Cardiac muscle cell (in vitro differentiated cells and primary cell): Measurements from ENCODE around the gene LAD1. TPM values are rescaled to one million over a fixed set of nuclear protein-coding genes. Genes with fewer than 3 reads are reported as not detected.

Experiments used
- DNase-seq, 2 donors: peaks; one replicate each; pipeline versions ENCODE4 v3.0.0 to v3.0.0-alpha.2; 2010 to 2017; ENCODE audit warnings: low read depth in 1 of 2, low spot score in 1 of 2
- H3K27ac ChIP-seq: fragments of 200-600 bp; sonication (generic); 2 replicates; pipeline ENCODE4 v1.5.1; 2016
- H3K27me3 ChIP-seq: fragments of 200-600 bp; sonication (generic); 2 replicates; pipeline ENCODE4 v1.6.0; 2016; ENCODE audit warnings: control low read depth
- H3K36me3 ChIP-seq: fragments of 200-600 bp; sonication (generic); 2 replicates; pipeline ENCODE4 v1.5.1; 2016; ENCODE audit warnings: control low read depth
- H3K4me1 ChIP-seq: fragments of 200-600 bp; sonication (generic); 2 replicates; pipeline ENCODE4 v1.8.1; 2017; ENCODE audit warnings: low read depth, mild to moderate bottlenecking, mixed run types
- H3K4me3 ChIP-seq: fragments of 200-600 bp; sonication (generic); 2 replicates; pipeline ENCODE4 v1.5.1; 2016; ENCODE audit warnings: mild to moderate bottlenecking
- H3K9me3 ChIP-seq: fragments of 200-600 bp; sonication (generic); 2 replicates; pipeline ENCODE4 v1.5.1; 2017; ENCODE audit warnings: low read depth, mild to moderate bottlenecking, control low read depth
- polyA plus RNA-seq: library from polyadenylated mRNA; unstranded; fragments of >200 nt; fragmentation: Nextera tagmentation; extraction: Ambion mirVana; gene quantifications from 2 replicates; pipeline ENCODE4 v1.2.1, GENCODE V29; 2016
- total RNA-seq: library from RNA; depleted of rRNA; stranded (reverse); fragments of >200 nt; gene quantifications from 2 replicates; pipeline ENCODE4 v1.2.3, GENCODE V29; 2016
- TF ChIP-seq, protein P1 (sequence below): IDR thresholded peaks from 2 replicates; pipeline ENCODE4 v1.5.1; 2012; ENCODE audit warnings: low read depth, mild to moderate bottlenecking, low read length

Gene LAD1
- total and polyA plus RNA-seq, 2 experiments from 2014 or later, result 8.2 to 12.6 TPM

DNA sequence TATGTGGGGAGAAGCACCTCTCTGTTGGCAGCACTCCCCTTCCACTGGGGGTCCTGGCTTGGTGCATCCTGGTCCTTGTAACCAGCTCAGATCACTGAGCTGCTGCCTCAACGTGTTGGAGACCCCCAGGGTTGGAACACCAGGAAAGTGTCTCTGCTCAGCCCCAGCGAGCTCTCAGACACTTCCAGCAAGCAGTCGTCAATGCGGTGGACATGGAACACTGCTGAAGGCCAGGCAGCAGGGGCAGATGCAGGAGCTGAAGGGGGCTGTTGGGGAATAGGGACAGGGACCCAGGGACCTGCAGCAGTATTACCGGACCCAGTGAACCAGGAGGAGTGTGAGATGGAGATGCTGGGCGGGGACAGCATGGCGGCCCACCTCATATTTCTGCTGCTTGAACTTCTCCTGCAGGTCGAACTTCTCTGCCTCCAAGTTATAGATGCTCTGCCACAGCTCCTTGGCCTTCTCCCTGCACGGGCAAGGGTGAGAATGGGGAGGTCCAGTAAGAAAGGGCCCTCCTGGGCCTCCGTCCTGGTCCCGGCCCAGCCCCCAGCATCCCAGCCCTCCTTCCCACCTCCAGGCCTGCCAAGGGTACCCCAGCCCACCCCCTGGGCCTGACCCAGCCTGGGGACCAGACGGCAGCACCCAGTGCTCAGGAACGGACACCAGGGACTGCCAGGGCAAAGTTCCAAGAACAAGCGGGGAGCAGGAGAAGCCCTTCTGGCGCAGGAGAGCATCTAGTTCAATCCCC lies 38.0 kb downstream of the LAD1 start:
- no peaks in the 10 kb centered on the region for H3K9me3 ChIP-seq
- no peak overlapping the region for H3K4me3 ChIP-seq
- H3K36me3 ChIP-seq, result peaks cover 74% of the 10 kb centered on the region
- DNase-seq, result no peak
- H3K27ac ChIP-seq, result peak overlapping the region; percentile 98
- TF ChIP-seq, protein P1, sequence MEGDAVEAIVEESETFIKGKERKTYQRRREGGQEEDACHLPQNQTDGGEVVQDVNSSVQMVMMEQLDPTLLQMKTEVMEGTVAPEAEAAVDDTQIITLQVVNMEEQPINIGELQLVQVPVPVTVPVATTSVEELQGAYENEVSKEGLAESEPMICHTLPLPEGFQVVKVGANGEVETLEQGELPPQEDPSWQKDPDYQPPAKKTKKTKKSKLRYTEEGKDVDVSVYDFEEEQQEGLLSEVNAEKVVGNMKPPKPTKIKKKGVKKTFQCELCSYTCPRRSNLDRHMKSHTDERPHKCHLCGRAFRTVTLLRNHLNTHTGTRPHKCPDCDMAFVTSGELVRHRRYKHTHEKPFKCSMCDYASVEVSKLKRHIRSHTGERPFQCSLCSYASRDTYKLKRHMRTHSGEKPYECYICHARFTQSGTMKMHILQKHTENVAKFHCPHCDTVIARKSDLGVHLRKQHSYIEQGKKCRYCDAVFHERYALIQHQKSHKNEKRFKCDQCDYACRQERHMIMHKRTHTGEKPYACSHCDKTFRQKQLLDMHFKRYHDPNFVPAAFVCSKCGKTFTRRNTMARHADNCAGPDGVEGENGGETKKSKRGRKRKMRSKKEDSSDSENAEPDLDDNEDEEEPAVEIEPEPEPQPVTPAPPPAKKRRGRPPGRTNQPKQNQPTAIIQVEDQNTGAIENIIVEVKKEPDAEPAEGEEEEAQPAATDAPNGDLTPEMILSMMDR, result no peak
- no peaks in the 10 kb centered on the region for H3K27me3 ChIP-seq
- no peaks in the 10 kb centered on the region for H3K4me1 ChIP-seq

DNA sequence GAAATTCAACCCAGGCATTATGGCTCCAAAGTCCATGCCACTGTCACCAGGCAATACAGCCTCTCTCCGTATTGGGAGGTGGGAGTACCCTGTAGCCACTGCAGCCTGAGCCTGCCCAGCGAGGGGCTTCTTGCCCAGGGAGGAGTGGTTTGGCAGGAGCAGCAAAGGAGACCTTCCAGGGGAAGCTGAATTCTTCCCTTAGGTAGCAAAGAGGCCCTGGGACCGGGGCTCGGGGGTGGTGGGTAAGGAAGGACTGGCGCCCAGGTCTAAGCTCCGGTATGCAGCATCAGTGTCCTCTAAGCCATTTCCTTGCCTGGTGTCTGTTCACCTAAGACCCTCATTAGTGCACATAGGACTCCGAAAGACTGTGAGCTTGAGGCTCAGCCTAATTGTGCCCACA lies 38.6 kb downstream of the LAD1 start:
- peak overlapping the region; percentile 98 for H3K27ac ChIP-seq
- no peaks in the 10 kb centered on the region for H3K4me1 ChIP-seq
- no peaks in the 10 kb centered on the region for H3K9me3 ChIP-seq
- TF ChIP-seq, protein P1, result no peak
- H3K4me3 ChIP-seq, result no peak overlapping the region
- no peak for DNase-seq
- H3K36me3 ChIP-seq, result peaks cover 68% of the 10 kb centered on the region
- H3K27me3 ChIP-seq, result no peaks in the 10 kb centered on the region

DNA sequence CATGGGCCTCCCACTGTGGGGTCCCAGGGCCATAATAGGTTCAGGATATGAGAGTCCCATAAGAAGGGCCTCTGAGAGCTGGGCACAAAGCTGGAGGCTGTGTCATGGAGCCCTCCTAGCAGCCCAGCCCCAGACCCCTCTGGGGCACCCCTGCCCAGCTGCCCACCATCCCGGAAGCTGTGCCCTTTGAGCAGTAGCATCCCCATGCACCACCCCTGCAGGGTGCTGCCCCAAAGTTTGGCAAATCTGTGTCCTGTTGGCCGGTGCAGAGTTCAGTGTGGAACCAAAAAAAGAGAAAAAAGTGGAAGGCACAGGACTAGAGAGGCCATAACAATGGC lies 39.3 kb downstream of the LAD1 start:
- no peaks in the 10 kb centered on the region for H3K27me3 ChIP-seq
- DNase-seq, result no peak

DNA sequence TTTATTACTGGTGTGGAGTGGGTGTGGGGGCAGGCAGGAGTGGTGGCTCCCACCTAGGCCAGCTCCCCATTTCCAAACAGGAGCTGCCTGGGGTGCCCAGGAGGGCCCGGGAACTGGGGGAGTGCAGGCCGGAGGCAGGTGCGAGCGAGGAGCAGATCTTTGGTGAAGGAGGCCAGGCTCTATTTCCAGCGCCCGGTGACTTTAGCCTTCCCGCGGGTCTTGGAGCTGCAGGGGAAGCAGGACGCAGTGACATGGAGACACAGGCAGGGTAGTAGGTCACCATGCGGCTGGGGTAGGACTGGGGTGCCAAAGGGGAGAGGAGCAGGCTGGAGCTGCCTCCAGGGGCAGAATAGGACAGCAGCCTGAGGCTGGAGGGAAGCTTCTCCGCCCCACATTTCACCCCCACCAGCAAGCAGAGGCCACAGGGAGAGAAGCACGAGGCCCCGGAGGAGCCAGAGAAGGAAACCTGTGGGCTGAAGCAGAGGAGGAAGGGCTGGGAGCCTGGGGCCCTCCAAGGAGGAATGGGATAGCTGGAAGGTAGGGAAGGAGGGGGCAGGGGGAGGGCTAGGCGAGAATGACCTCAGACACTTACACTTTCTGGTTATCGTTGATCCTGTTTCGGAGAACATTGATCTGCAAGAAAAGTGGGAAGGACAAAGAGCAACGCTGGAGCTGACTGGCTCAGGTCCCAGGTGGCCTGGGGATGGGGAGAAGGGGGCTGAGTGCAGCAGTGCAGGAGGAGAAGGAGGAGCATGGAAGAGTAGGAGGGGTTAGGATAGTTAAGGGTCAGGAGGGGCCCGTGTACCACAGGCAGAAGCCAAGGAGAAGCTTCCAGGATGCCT lies 39.9 kb downstream of the LAD1 start:
- DNase-seq, result peak in 1 of 2 donors; percentile 8
- H3K9me3 ChIP-seq, result no peaks in the 10 kb centered on the region
- TF ChIP-seq, protein P1, result no peak
- H3K4me1 ChIP-seq, result no peaks in the 10 kb centered on the region
- H3K27me3 ChIP-seq, result no peaks in the 10 kb centered on the region
- no peak overlapping the region for H3K4me3 ChIP-seq
- H3K36me3 ChIP-seq, result peaks cover 56% of the 10 kb centered on the region
- H3K27ac ChIP-seq, result peak overlapping the region; percentile 98

More for the DNA sequence above, 39.3 kb downstream of the LAD1 start:
- Histone ChIP-seq H3K4me1 (no peaks in the 10 kb centered on the region), H3K36me3 (peaks cover 62% of the 10 kb centered on the region), H3K9me3 (no peaks in the 10 kb centered on the region), H3K27ac (peak overlapping the region; percentile 98), H3K4me3 (no peak overlapping the region)
- TF ChIP-seq, protein P1, result no peak

DNA sequence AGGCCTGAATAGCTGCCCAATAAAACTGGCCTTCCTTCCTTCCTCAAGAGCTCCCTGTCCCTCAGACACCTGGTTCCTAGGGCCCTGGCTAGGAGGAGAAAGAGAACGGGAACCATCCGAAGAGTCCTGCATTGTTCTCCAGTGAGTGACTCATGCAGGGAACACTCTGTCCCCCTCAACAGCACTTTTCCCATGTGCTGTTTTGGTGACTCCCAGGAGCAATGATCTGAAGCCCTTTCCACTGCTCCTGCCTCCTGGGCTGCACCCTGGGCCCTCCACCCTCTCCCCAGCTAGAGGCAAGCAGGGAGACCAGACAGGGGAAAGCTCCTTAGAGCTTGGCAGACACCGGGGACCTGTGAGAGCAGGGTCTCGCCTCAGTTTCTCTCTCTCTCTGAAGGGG lies 40.5 kb downstream of the LAD1 start:
- peak overlapping the region; percentile 98 for H3K27ac ChIP-seq
- H3K36me3 ChIP-seq, result peaks cover 51% of the 10 kb centered on the region
- H3K27me3 ChIP-seq, result no peaks in the 10 kb centered on the region
- no peaks in the 10 kb centered on the region for H3K9me3 ChIP-seq
- TF ChIP-seq, protein P1, result no peak
- H3K4me1 ChIP-seq, result no peaks in the 10 kb centered on the region
- H3K4me3 ChIP-seq, result no peak overlapping the region
- peak; percentile 0 to 10 for DNase-seq
